ENCODE data around the gene ATP5F1D. TPM values are rescaled to one million over a fixed set of nuclear protein-coding genes. Genes with fewer than 3 reads are reported as not detected.
A peak's percentile ranks its signal among the peaks of the same experiment; 100 is the strongest.

The ATP5F1D gene
- total and polyA plus RNA-seq, 2 of the 13 experiments (the other 11 are each of a cell fraction or from before 2014, with no cell fraction given) = 39.4 to 78.7 TPM

DNA sequence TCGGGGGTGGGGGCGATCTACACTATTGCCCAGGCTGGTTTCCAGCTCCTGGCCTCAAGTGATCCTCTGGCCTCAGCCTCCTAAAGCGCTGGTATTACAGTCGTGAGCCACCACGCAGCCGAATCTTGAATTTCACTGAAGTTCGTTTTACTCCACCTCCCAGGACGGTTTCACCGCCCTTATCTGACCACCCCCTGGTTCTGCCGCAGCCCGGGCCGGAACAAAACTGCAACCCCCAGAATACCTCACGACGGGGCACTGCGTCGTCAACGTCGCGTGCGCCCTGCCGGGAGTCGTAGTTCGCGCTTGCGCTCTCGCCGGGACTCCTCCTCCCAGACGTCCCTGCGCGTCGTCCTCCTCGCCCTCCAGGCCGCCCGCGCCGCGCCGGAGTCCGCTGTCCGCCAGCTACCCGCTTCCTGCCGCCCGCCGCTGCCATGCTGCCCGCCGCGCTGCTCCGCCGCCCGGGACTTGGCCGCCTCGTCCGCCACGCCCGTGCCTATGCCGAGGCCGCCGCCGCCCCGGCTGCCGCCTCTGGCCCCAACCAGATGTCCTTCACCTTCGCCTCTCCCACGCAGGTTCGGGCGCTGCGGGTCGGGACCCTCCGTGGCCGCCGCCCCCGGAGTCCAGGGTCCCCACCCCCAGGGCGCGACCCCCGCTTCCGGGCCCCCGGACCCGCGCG is at the start of gene ATP5F1D (continued):
- peak; percentile 77 for TF ChIP-seq ZNF263 (CRISPR knock-in tag; IDR thresholded peaks at IDR 0.05)
- TF ChIP-seq NR2C2 (CRISPR knock-in tag; IDR thresholded peaks at IDR 0.05; ENCODE audit: borderline replicate concordance) = peak; percentile 94
- peak; percentile 92 for TF ChIP-seq GABPB1 (CRISPR knock-in tag; IDR thresholded peaks at IDR 0.05)
- peak; percentile 95 for TF ChIP-seq HCFC1 (IDR thresholded peaks at IDR 0.05; ENCODE audit: low read depth, low read length)
- TF ChIP-seq ZNF101 (CRISPR knock-in tag; IDR thresholded peaks at IDR 0.05; ENCODE audit: borderline replicate concordance, low read depth) = no peak
- peak; percentile 18; the same call in 1 of the 2 replicates for TF ChIP-seq ZNF556 (CRISPR knock-in tag; IDR thresholded peaks at IDR 0.05; ENCODE audit: borderline replicate concordance)
- no peak for TF ChIP-seq SMAD3 (CRISPR knock-in tag; IDR thresholded peaks at IDR 0.05)
- 0 out of 2 replicates have a peak, but pooled peaks have one; percentile 50 for TF ChIP-seq ZNF790 (CRISPR knock-in tag; IDR thresholded peaks at IDR 0.05; ENCODE audit: borderline replicate concordance)
- TF ChIP-seq ELF1 (CRISPR knock-in tag; IDR thresholded peaks at IDR 0.05) = peak; percentile 81
- no peak for TF ChIP-seq ZNF772 (CRISPR knock-in tag; IDR thresholded peaks at IDR 0.05)
- TF ChIP-seq NCOA5 (CRISPR knock-in tag; IDR thresholded peaks at IDR 0.05) = no peak
- TF ChIP-seq, protein P1, sequence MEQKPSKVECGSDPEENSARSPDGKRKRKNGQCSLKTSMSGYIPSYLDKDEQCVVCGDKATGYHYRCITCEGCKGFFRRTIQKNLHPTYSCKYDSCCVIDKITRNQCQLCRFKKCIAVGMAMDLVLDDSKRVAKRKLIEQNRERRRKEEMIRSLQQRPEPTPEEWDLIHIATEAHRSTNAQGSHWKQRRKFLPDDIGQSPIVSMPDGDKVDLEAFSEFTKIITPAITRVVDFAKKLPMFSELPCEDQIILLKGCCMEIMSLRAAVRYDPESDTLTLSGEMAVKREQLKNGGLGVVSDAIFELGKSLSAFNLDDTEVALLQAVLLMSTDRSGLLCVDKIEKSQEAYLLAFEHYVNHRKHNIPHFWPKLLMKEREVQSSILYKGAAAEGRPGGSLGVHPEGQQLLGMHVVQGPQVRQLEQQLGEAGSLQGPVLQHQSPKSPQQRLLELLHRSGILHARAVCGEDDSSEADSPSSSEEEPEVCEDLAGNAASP (CRISPR knock-in tag; IDR thresholded peaks at IDR 0.05; ENCODE audit: borderline replicate concordance) = peak; percentile 24; the same call in 1 of the 2 replicates
- TF ChIP-seq, protein P2, sequence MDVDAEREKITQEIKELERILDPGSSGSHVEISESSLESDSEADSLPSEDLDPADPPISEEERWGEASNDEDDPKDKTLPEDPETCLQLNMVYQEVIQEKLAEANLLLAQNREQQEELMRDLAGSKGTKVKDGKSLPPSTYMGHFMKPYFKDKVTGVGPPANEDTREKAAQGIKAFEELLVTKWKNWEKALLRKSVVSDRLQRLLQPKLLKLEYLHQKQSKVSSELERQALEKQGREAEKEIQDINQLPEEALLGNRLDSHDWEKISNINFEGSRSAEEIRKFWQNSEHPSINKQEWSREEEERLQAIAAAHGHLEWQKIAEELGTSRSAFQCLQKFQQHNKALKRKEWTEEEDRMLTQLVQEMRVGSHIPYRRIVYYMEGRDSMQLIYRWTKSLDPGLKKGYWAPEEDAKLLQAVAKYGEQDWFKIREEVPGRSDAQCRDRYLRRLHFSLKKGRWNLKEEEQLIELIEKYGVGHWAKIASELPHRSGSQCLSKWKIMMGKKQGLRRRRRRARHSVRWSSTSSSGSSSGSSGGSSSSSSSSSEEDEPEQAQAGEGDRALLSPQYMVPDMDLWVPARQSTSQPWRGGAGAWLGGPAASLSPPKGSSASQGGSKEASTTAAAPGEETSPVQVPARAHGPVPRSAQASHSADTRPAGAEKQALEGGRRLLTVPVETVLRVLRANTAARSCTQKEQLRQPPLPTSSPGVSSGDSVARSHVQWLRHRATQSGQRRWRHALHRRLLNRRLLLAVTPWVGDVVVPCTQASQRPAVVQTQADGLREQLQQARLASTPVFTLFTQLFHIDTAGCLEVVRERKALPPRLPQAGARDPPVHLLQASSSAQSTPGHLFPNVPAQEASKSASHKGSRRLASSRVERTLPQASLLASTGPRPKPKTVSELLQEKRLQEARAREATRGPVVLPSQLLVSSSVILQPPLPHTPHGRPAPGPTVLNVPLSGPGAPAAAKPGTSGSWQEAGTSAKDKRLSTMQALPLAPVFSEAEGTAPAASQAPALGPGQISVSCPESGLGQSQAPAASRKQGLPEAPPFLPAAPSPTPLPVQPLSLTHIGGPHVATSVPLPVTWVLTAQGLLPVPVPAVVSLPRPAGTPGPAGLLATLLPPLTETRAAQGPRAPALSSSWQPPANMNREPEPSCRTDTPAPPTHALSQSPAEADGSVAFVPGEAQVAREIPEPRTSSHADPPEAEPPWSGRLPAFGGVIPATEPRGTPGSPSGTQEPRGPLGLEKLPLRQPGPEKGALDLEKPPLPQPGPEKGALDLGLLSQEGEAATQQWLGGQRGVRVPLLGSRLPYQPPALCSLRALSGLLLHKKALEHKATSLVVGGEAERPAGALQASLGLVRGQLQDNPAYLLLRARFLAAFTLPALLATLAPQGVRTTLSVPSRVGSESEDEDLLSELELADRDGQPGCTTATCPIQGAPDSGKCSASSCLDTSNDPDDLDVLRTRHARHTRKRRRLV (CRISPR knock-in tag; IDR thresholded peaks at IDR 0.05) = 0 out of 2 replicates have a peak, but pooled peaks have one; percentile 36
- peak; percentile 77; the same call in 1 of the 2 replicates for TF ChIP-seq ZSCAN21 (CRISPR knock-in tag; IDR thresholded peaks at IDR 0.05; ENCODE audit: borderline replicate concordance)
- TF ChIP-seq ZNF235 (CRISPR knock-in tag; IDR thresholded peaks at IDR 0.05; ENCODE audit: borderline replicate concordance) = peak; percentile 86; the same call in 1 of the 2 replicates
- TF ChIP-seq, protein P3, sequence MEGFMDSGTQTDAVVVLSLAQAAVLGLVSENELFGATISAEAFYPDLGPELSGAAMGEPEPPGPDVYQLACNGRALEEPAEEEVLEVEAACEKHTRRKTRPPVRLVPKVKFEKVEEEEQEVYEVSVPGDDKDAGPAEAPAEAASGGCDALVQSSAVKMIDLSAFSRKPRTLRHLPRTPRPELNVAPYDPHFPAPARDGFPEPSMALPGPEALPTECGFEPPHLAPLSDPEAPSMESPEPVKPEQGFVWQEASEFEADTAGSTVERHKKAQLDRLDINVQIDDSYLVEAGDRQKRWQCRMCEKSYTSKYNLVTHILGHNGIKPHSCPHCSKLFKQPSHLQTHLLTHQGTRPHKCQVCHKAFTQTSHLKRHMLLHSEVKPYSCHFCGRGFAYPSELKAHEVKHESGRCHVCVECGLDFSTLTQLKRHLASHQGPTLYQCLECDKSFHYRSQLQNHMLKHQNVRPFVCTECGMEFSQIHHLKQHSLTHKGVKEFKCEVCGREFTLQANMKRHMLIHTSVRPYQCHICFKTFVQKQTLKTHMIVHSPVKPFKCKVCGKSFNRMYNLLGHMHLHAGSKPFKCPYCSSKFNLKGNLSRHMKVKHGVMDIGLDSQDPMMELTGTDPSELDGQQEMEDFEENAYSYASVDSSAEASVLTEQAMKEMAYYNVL (CRISPR knock-in tag; IDR thresholded peaks at IDR 0.05; ENCODE audit: borderline replicate concordance) = no peak
- TF ChIP-seq, protein P4, sequence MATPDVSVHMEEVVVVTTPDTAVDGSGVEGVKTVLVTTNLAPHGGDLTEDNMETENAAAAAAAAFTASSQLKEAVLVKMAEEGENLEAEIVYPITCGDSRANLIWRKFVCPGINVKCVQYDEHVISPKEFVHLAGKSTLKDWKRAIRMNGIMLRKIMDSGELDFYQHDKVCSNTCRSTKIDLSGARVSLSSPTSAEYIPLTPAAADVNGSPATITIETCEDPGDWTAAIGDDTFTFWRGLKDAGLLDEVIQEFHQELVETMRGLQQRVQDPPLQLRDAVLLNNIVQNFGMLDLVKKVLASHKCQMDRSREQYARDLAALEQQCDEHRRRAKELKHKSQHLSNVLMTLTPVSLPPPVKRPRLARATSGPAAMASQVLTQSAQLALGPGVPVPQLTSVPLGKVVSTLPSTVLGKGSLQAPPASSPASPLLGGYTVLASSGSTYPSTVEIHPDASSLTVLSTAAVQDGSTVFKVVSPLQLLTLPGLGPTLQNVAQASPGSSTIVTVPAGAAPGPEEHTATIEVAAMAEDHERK (CRISPR knock-in tag; IDR thresholded peaks at IDR 0.05; ENCODE audit: low read depth) = peak; percentile 99
- no peak for TF ChIP-seq ZSCAN30 (CRISPR knock-in tag; IDR thresholded peaks at IDR 0.05)
- no peak for TF ChIP-seq ZNF674 (CRISPR knock-in tag; IDR thresholded peaks at IDR 0.05; ENCODE audit: low read depth)
- no peak for TF ChIP-seq KLF13 (CRISPR knock-in tag; IDR thresholded peaks at IDR 0.05)

Measured in HepG2 (cell line).